Endothelial cell of umbilical vein (primary cell): ENCODE measurements around the gene GLRX5. TPM values are rescaled to one million over a fixed set of nuclear protein-coding genes. Genes with fewer than 3 reads are reported as not detected.

Experiments
- BruUV-seq: library from RNA; stranded (reverse); fragments of 400-500 nt; replicated peaks from 2 replicates; lab custom pipeline; 2021; lab: Mats Ljungman, UMichigan
- CTCF ChIA-PET: fragments of 300-600, 350-600 bp; sonication (Branson Sonifier 250); formaldehyde crosslinking; loops from one replicate; lab custom pipeline; 2021; ENCODE audit warnings: antibody characterized with exemption, inconsistent platforms; lab: Charles Lee
- POLR2A ChIA-PET: fragments of 300-600, 350-600 bp; sonication (Branson Sonifier 250); formaldehyde crosslinking; loops from one replicate; lab custom pipeline; 2021; ENCODE audit warnings: antibody characterized with exemption, inconsistent platforms; lab: Charles Lee
- DNase-seq: peaks from one replicate; pipeline ENCODE4 v3.0.0-alpha.2; 2011; ENCODE audit warnings: low read depth, low spot score
- FAIRE-seq: peaks from 2 replicates; lab custom pipeline; 2011; peaks lifted over from hg19 to GRCh38; lab: Jason Lieb, UNC
- H2AFZ ChIP-seq: 2 replicates; pipeline ENCODE4 v1.6.0; 2012; ENCODE audit warnings: low read depth, low read length, control low read depth, inconsistent platforms
- H3K27ac ChIP-seq: 2 replicates; pipeline ENCODE4 v1.5.1; 2011; ENCODE audit warnings: low read depth, mild to moderate bottlenecking, control low read depth, low read length, moderate library complexity; ENCODE audit not compliant: insufficient read depth
- H3K27me3 ChIP-seq, 2 experiments: 2 replicates each; pipeline versions ENCODE4 v1.6.0 to v1.6.1; 2011; ENCODE audit warnings: low read length in 2 of 2, mixed read lengths in 1 of 2; ENCODE audit not compliant: control insufficient read depth in 2 of 2, insufficient read depth in 2 of 2
- H3K36me3 ChIP-seq, 2 experiments: 2 replicates in 1 of 2; 3 replicates in 1 of 2; pipeline ENCODE4 v1.5.1; 2011; ENCODE audit warnings: low read length in 2 of 2, mild to moderate bottlenecking in 1 of 2, moderate library complexity in 1 of 2; ENCODE audit not compliant: control insufficient read depth in 2 of 2, insufficient read depth in 2 of 2; ENCODE audit errors: extremely low read depth in 1 of 2
- H3K4me1 ChIP-seq: 3 replicates; pipeline ENCODE4 v1.5.1; 2011; ENCODE audit warnings: mild to moderate bottlenecking, low read length; ENCODE audit not compliant: control insufficient read depth, insufficient read depth; ENCODE audit errors: extremely low read depth
- H3K4me2 ChIP-seq: 2 replicates; pipeline ENCODE4 v1.6.1; 2011; ENCODE audit warnings: low read length, control low read depth, mixed read lengths; ENCODE audit not compliant: insufficient read depth
- H3K4me3 ChIP-seq, 3 experiments: fragments of 200-600 bp in 1 of 3; sonication (generic), shearing (Covaris generic) in 1 of 3; replicated peaks in 1 of 3; 2 replicates each; pipeline ENCODE4 v1.5.1; 2011 to 2016; ENCODE audit warnings: control low read depth in 3 of 3, low read length in 3 of 3, mild to moderate bottlenecking in 2 of 3, inconsistent platforms in 1 of 3, low read depth in 1 of 3, moderate library complexity in 1 of 3; ENCODE audit not compliant: insufficient read depth in 1 of 3
- H3K79me2 ChIP-seq: 2 replicates; pipeline ENCODE4 v1.6.0; 2012; ENCODE audit warnings: low read length, inconsistent platforms; ENCODE audit not compliant: control insufficient read depth, insufficient read depth
- H3K9ac ChIP-seq: replicated peaks from 2 replicates; pipeline ENCODE3; 2011; ENCODE audit warnings: low read length, control low read depth; ENCODE audit not compliant: insufficient read depth; ENCODE audit errors: extremely low read depth
- H3K9me1 ChIP-seq: replicated peaks from 3 replicates; pipeline ENCODE4 v1.6.0; 2011; ENCODE audit warnings: mild to moderate bottlenecking, low read length; ENCODE audit not compliant: control insufficient read depth, insufficient read depth; ENCODE audit errors: extremely low read depth
- H3K9me3 ChIP-seq: replicated peaks from 2 replicates; pipeline ENCODE4 v1.5.1; 2012; ENCODE audit warnings: low read length, inconsistent platforms; ENCODE audit not compliant: control insufficient read depth, insufficient read depth
- H4K20me1 ChIP-seq: replicated peaks from 2 replicates; pipeline ENCODE3; 2011; ENCODE audit warnings: mild to moderate bottlenecking, low read length; ENCODE audit not compliant: control insufficient read depth, insufficient read depth; ENCODE audit errors: extremely low read depth
- JUN ChIP-seq: IDR thresholded peaks from 2 replicates; pipeline ENCODE4 v1.6.1; 2011; ENCODE audit warnings: borderline replicate concordance, low read depth; ENCODE audit not compliant: insufficient read length, insufficient read depth
- MAX ChIP-seq: IDR thresholded peaks from 2 replicates; pipeline ENCODE4 v1.6.1; 2011; ENCODE audit not compliant: insufficient read depth, insufficient read length
- POLR2A ChIP-seq: IDR thresholded peaks from 2 replicates; pipeline ENCODE4 v1.6.1; 2012; ENCODE audit warnings: low read depth, mild to moderate bottlenecking, control low read depth, low read length
- dilution Hi-C: fragments of 300-500 bp; cut with MboI; formaldehyde crosslinking; loops from one replicate; pipeline ENCODE4 v1.15.0; 2019; ENCODE audit warnings: low sequenced_read_pairs; ENCODE audit not compliant: extremely low pct_ligation_motif_present
- intact Hi-C: fragments of 100-400 bp; cut with micrococcal nuclease; formaldehyde crosslinking; loops from one replicate; pipeline ENCODE4 v1.10.0; 2022
- polyA plus RNA-seq, 4 experiments: library from polyadenylated mRNA; depleted of rRNA in 3 of 4; stranded (reverse) in 3 of 4; unstranded in 1 of 4; fragments of >200 nt; gene quantifications; 2 replicates each; pipeline versions ENCODE4 v1.2.1 to v1.2.3, GENCODE V29; 2011 to 2012; ENCODE audit warnings: missing spikeins in 1 of 4
- total RNA-seq: library from RNA; stranded (reverse); gene quantifications from 2 replicates; pipeline ENCODE4 v1.2.3, GENCODE V29; 2021

Gene GLRX5
- total and polyA plus RNA-seq, 2 donors (not counting 3 experiments of a cell fraction or from before 2014, with no cell fraction given) = 42.6 to 52.0 TPM

- dilution Hi-C loops = no loop called here
- ChIA-PET POLR2A (no interaction called here), CTCF (interaction anchor here (1.4 to 3.3 kb wide), 2 partner anchors 13 to 22 kb away, joined by 3 to 10 read pairs; no protein-coding TSS in a partner anchor)
- intact Hi-C loops = no loop called here
- BruUV-seq = no TSS peak
- Histone ChIP-seq H3K9ac (no peak overlapping the region), H3K36me3 (no peaks in the 10 kb centered on the region), H4K20me1 (no peaks in the 10 kb centered on the region), H2AFZ (no peak overlapping the region), H3K79me2 (peaks cover 75% of the 10 kb centered on the region), H3K4me1 (peaks cover 19% of the 10 kb centered on the region), H3K9me1 (no peaks in the 10 kb centered on the region), H3K4me3 (no peak overlapping the region), H3K9me3 (no peaks in the 10 kb centered on the region), H3K4me2 (no peak overlapping the region), H3K27me3 (no peaks in the 10 kb centered on the region), H3K27ac (no peak overlapping the region)
- no peak for FAIRE-seq
- no peak for DNase-seq
- TF ChIP-seq POLR2A = no peak
- no peak for TF ChIP-seq MAX
Observed at GRCh38 chr14:95540236-95540855, 5.5 kb downstream of the GLRX5 start.

- no peak overlapping the region for H3K9ac ChIP-seq
- FAIRE-seq (no peak), DNase-seq (no peak)
- H3K79me2 ChIP-seq = peaks cover 65% of the 10 kb centered on the region
- no peaks in the 10 kb centered on the region for H3K27me3 ChIP-seq
- no peak overlapping the region for H3K27ac ChIP-seq
- no peak overlapping the region for H2AFZ ChIP-seq
- H3K36me3 ChIP-seq = no peaks in the 10 kb centered on the region
- no peaks in the 10 kb centered on the region for H3K9me1 ChIP-seq
- no TSS peak for BruUV-seq
- H3K4me3 ChIP-seq = no peak overlapping the region
- H3K9me3 ChIP-seq = no peaks in the 10 kb centered on the region
- H4K20me1 ChIP-seq = no peaks in the 10 kb centered on the region
- CTCF ChIA-PET = interaction anchor here (1.4 to 3.3 kb wide), 2 partner anchors 14 to 21 kb away, joined by 3 to 10 read pairs; no protein-coding TSS in a partner anchor
- POLR2A ChIA-PET = no interaction called here
- H3K4me2 ChIP-seq = no peak overlapping the region
- dilution Hi-C loops = no loop called here
- H3K4me1 ChIP-seq = peaks cover 21% of the 10 kb centered on the region
- no peak for TF ChIP-seq JUN
- intact Hi-C loops = no loop called here
Observed at GRCh38 chr14:95541346-95541745, 6.5 kb downstream of the GLRX5 start.
